ENCODE data around the gene ZC3H18.

DNA sequence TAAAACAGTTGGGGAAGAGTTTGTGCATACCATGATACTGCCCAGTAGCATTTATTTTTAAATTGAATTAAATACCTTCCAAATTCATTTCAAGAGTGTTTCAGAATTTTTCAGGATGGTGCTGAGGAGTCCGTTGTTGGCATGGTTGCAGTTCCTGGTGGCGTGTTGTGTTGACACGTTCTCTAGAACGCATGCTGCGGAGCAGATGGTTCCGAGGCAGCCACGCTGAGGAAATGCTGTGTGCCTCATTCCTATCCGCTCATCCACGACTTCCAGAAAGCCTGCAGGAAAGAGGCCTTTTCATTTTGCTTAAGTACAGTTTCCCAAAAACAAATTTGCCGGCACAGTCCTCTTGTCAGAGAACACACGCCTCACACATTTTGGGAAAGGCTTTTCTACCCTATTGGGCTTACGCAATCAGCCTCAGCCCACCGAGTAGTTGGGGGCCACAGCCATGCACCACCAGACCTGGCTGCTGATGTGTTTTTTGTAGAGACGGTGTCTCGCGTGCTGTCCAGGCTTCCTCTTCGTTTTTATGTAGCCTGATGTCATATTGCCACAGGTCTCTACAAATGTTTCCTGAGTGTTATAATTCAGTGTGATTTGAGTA lies 36.0 kb downstream of the ZC3H18 start:
- TF ChIP-seq ZNF274 (IDR thresholded peaks at IDR 0.05; ENCODE audit: low read depth, low read length) = no peak
- TF ChIP-seq YY1 (IDR thresholded peaks at IDR 0.05; ENCODE audit: insufficient read depth, insufficient read length) = no peak
- TF ChIP-seq SUZ12 (IDR thresholded peaks at IDR 0.05; ENCODE audit: extremely low read depth, insufficient read depth, insufficient read length) = no peak
